ENCODE results near the gene SPATA12.

- no peak for TF ChIP-seq CTCF (IDR thresholded peaks at IDR 0.05; ENCODE audit: extremely low read depth in 1 of 2, insufficient read depth in 1 of 2, low read depth in 1 of 2, low read length in 2 of 2)
- no peak for TF ChIP-seq POLR2AphosphoS5 (IDR thresholded peaks at IDR 0.05; ENCODE audit: insufficient read depth, low read depth, low read length)
- TF ChIP-seq, protein P1, sequence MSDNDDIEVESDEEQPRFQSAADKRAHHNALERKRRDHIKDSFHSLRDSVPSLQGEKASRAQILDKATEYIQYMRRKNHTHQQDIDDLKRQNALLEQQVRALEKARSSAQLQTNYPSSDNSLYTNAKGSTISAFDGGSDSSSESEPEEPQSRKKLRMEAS (IDR thresholded peaks at IDR 0.05; ENCODE audit: insufficient read depth, insufficient read length), result no peak
- TF ChIP-seq POLR2A (IDR thresholded peaks at IDR 0.05; ENCODE audit: low read depth, low read length), result no peak
- TF ChIP-seq FOS (IDR thresholded peaks at IDR 0.05; ENCODE audit: borderline replicate concordance, insufficient read depth, low read length), result no peak
- TF ChIP-seq MYC (IDR thresholded peaks at IDR 0.05; ENCODE audit: low read depth, low read length), result no peak
Observed at GRCh38 chr3:57057351-57057750, 3.1 kb upstream of the SPATA12 start.

Measured in endothelial cell of umbilical vein (primary cell).